Activated CD4-positive, CD25-positive, alpha-beta regulatory T cell treated with anti-CD3 and anti-CD28 coated beads, Interleukin-2, amount 50 U/mL, for 16 hours (primary cell): ENCODE data around the gene LHFPL3.

ENCODE experiments used
- DNase-seq: peaks from one replicate; pipeline ENCODE4 v3.0.0-alpha.2; 2020; ENCODE audit warnings: low read depth, low spot score

Gene LHFPL3

DNA sequence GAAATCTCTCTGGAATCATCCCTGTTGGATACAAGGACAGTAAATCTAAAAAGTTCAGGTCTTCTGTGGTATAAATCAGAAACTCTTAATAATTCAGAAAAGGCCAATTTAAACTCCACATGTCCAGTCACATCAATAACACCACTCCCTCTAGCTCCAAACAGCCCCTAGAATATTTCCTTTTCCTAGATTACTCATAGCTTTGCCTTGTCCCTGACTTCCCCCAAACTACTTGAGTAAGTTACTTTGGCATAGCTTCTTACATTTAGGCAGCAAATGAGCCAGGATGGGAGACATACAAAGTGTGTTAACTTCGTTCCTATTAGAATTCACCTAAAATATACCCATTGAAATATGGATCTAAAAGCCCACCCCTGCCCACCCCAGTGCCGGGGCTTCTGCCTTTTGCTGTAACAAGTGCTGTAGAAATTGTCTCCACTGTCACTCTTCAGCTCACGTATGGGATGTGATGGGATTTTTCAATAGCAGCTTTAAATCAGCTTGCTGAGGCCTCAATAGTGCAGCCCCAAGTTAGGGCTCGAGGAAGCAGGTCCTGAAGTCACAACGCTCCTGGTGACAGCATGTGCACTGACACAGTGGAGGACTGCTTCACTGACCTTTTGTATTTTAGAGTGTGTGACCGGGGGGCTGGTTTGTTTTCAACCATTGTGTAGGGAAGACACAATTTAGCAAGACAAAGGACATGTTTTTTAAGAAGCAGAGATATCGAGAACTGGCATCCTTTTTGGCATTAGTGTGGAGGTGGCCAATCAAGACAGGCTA is 467.4 kb downstream of the LHFPL3 start:
- DNase-seq: no peak

DNA sequence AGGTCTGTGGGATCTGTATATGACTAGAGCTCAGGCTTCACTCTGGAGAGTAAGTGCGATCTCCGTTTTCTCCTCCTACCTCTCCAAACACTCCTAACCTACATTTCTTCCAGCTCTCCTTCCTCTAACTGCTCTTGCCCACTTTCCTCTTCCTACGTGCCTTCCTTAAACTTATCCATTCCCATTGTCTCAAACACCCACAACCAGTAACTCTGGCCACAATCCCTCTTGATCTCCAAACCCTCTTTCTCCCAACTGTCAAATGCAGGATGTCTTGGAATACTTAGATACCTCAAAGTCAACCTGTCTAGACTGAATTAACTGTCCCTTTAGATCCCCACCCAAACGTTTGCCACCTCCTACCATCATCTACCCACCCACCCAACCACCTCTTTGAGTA is 471.9 kb downstream of the LHFPL3 start:
- no peak for DNase-seq

DNA sequence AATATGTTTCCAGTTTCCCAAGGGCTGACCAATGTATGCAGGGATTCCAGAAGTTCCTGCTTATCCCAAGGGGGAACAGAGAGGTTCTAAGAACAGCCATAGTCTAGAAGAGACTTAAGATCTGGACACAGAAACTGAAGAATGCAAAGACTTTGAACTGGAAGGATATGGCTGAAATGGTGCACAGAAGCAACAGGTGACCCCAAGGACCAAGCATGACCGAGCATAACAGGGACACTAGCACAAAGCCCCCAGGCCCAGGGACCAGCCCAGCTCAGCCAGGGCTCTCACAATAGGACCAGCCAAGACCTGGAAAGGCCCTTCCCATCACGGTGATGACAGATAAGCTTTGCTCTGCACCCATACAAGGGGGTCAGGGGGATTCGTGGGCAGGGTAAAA is 472.6 kb downstream of the LHFPL3 start:
- DNase-seq: no peak

DNA sequence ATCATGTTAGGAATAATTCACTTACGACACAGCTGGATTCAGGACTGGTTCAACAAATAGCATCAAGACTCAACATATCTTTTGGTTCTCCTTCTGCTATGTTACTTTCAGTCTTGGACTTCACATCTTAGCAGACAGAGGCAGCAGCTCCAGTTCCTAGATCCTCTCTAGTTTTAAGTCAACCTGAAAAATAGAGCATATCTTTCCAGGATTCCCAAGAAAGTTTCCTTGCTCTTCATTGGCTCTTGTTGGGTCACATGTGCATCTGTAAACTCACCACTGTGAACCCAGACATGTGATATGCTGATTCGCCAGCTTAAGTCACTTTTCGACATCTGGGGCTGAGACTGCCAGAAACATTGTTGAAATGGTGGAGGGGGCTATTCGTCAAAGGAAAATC is 475.5 kb downstream of the LHFPL3 start:
- no peak for DNase-seq

DNA sequence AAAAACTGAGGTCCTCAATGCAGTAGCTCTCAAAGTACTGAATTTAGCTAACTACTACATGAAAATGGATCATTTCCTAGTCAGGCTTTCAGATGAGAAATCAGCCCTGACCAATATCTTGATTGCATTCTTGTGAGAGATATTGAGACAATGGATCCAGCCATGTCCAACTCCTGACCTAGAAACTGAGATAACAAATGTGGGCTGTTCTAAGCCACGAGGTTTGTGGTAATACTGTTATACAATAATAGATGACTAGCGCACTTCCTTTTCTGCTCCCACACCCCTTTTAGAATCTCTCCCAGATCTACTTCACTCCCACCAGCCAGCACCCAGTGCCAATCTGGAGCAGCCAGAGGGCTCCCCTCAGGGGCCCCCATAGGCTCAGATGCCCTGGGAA is 476.3 kb downstream of the LHFPL3 start:
- DNase-seq: no peak

DNA sequence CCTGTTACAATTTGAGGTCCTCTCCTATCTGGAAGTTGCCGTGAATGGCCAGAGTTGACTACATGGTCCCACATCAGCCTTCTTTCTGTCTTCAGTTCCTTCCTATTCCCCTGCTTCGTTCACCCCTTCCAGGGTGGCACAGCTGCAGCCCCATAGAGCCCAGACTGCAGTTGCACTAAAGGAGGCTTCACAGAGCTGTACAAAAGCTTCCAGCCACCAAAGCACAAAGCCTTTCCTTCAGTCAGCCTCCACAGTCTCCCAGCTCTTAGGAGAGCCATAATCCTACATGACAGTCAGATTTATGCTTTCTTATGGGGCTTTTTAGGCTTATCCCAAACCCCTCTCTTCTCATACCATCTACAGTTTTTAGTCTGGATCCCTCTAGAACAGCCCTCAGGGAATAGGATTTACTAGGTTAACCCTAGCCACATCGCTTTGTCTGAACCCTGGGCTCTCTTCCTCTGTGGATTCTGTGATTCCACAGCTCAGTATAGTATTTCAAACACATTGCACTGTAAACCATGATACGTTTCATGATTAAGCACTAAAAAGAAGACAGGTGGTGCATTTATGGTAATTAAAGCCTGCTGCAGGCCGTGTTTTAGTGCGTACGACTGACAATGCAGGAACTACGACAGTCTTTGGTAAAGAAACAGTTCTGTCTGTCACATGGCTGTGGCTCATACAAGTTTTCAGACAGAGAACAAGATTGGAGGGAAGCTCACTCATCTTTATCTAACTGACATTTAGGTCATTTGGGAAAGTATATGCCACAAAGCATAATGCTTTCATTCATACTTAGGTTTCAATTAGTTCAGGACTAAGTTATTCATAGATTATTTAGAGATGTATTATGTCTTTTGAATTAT is 477.3 kb downstream of the LHFPL3 start:
- no peak for DNase-seq

DNA sequence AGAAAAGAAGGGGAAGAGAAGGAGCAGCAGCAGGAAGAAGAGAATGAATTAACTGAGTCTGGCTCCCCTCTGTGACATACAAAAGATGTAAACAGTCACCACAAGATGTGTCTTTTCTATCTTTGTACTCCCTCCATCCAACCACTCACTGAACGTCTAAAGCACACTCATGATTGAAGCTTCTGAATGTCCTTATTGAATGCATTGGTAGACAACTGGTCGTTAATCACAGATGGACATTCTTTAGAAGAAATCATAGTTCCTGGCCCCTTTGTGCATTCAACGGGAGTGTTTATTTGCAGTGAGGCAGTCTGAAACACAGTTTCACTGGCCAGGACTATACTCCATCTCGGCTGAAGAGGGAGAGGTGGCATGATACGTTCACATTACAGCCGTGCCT is 479.3 kb downstream of the LHFPL3 start:
- no peak for DNase-seq

DNA sequence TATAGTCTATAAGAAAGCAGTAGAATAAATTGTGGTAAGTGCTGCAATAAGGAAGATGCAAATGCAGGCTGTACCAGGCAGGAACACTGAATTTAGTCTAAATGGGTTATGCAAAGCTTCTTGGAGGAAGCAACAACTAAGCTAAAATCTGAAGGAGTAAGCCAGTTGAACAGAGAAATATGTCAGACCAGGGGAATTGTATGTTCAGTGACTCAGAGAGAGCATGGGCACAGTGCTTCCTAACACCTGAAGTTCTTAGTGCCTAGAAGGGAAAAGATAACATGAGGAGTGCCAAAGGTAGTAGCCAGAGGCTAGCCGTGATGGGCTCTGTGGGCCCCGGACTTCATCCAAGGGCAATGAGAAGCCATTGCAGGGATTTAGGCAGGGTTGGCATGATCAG is 481.5 kb downstream of the LHFPL3 start:
- DNase-seq: no peak

DNA sequence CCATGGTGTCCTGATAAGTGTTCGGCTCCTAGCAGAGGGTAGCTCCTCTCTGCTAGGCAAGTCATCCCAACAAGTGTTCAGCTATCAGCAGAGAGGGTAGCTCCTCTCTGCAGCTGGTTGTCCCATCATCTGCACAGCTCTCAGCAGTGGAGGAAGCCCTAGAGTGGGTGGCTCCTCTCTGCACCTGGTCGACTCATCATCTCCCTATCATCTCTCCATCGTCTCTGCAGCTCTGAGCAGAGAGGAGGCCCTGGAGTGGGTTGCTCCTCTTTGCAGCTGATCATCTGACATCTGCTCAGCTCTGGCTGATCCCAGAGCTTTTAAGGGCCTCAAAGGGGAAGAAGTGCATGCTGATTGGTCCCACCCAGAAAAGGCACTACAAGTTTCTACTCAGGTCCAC is 485.7 kb downstream of the LHFPL3 start:
- no peak for DNase-seq

DNA sequence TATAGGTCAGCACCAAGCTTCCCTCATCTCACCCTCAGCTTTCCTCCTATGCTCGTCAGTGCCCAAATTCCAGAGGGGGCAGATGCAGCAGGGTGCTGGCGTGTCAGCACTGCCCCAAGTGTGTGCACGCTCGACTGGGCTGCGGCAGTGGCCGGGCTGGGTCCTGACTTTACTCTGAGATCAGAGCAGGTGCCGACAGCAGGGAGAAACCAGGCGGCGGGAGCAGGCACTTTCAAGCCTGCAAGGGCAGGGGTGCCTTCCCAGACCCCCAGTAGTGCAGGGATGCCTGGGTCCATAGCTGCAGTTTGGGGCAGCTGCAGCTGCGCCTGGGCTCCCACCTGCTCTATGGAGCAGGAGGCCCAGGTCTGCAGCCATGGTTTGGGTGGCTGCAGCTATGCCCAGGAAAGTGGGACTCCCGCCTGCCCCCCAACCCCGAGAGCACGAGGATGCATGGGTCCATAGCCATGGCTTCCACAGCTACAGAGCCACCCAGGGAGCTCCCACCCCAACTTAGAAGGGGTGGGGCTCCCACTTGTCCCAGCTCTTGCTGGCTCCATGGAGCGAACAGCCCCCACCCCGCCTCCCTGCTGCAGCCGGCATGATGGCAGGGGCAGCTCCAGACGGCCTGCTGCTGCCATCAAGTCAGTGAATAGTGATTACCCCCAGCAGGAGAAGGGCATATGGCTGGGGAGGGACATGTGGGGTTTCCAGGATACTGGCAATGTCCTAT is 486.4 kb downstream of the LHFPL3 start:
- no peak for DNase-seq

DNA sequence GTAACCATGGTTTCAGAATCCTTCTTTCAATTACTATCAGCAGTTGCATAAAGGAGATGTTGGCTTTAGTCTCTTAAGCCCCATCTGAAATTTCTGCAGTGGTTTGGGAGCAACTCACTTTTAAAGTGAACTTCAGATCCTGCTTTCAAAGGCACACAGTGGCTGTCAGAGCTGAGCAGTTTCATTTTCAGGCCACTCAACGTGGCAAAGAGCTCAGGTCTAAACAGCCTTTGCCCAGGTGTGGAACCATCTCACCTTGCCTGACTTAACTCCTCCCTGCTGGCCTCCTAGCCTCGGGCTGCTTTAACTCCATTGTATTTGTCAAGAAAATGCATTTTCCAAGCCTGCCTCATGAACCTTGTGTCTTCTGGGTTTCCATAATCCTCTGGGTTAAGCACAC is 488.1 kb downstream of the LHFPL3 start:
- no peak for DNase-seq

DNA sequence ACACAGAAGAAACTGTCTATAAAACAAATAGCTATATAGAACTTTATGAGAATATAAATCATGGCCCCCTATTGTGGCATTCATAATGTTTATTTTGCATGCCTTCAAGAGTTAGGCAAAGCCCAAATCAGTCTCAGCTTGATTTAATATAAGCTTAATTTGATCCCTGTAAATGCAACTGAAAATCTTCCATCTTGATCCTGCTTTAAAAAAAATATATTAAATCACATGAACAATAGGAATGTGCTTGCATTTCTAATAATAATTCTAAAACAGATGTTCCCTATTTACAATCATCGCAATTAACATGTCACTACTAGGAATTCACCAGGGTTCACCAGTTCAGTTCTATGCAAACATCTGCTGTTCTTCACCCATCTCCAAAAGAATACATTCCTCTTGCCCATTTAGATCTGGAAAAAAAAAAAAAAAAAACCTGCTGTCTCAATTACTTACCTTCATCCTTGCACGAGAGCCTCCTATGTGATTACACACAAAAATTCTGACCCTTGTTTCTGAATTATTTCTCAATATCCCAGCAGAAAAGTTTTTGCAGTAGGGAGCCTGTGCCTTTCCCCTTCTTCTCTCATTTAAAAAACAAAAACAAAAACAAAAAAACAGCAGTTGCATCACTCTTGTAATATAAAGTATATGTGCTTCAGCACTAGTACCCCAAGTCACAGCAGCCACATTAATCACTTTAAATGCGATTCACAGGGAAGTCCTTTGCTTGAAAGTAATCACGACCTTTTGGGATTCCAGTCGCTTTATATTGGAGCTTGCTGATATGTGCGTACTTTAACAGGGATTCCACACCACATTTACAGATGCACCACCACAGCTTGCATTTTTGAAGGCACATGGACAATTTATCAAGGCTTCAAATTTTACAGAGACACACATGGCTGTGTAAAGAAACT is 490.8 kb downstream of the LHFPL3 start:
- no peak for DNase-seq

DNA sequence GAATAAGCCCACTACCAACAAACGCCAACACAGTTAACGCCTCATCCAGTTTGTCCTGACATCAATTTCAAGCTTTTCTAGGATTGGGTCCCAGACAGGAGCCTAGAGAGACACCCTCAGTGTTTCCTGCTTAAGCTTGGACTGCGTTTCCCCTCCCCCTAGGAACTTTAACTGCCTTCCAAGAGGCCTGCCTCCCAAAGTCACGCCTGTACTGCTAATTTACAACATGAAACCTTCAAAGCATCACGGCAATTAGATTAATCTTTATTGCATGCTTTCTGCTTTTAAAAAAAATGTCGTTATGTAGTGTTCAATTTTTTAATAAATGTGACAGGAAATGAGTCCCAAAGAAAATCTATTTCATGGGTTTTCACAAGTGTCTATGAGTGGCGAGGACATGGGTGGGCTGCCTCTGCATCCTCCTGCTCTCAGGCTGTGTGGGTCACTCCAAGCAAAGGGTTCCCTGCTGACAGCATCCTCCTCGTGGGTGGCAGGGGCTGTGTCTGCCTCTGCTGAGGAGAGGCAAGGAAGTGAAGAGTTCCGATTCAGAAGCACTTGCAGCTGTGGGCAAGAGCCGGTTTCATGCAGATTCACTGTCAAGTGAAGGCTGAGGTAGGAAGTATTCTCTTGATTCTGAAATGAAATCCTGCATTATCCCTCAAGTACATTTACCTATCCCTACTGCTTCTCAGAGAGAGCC is 492.6 kb downstream of the LHFPL3 start:
- DNase-seq: no peak

DNA sequence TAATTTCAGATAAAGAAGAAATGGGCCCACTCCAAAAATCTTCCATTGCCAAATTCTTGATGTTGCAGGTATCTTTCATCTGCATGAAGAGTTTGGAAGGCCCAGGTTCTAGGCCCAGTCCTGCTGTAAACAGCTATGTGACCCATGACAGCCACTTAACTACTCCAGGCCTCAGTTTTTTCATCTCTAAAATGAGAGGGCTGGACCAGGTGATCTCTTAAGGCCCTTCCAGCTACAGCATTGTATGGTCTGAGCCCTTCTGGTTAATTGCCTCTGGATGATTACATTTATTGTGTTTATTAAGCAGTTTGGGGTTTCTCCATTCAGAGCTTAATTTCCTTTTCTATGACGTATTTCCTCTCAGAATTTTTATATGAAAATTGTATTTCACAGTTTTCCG is 494.8 kb downstream of the LHFPL3 start:
- no peak for DNase-seq

DNA sequence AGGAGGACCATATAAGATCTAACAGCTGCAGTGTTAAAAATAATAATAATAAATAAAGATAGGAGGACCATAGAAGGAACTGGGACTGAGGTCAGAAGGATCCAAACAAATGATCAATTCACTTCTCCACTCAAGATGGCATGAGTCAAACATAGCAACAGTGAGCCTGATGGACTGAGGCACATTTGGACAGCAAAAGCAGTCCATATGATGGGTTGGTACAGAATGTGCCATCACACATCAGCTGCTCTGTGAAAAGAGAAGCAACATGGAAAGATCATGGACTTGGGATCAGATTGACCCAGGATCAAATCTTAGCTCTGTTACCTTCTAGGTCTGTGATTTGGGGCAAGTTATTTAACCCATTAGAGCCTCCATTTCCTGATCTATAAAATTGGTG is 496.7 kb downstream of the LHFPL3 start:
- no peak for DNase-seq

DNA sequence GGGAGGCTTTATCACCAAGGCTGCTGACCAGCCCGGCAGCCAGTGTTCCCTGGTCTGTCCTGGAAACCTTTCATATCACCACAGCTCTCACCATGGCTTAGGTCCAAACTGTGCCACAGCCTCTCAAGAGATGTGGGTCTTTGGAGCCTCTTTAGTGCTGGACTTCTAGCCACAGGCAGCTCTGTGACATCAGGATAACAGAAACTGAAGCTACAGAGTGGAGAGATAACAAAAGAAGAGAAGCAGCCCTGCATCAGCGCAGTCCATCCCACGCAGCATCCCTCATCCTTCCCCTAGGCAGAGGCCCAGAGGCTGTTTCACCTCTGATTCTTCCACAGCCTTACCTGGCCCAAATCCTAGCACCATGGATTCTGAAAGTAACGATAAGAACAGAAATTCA is 497.7 kb downstream of the LHFPL3 start:
- no peak for DNase-seq

DNA sequence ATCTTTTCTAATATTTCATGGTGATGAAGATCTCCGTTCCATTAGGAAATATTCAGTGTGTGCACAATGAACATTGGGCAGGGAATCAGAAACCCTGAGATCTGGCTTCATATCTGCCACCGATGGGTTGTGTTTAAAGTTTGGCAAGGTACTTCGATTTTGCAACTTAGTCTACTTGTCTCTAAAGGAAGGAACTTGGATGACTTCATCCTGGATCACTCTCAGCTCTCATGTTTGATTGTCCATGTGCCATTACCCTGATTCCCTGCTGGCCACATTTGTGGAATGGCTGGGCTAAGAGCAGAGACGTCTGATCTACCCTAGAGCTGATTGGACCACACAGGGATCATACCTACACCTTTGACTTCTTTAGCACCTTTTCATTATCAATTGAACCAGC is 508.6 kb downstream of the LHFPL3 start:
- DNase-seq: no peak

DNA sequence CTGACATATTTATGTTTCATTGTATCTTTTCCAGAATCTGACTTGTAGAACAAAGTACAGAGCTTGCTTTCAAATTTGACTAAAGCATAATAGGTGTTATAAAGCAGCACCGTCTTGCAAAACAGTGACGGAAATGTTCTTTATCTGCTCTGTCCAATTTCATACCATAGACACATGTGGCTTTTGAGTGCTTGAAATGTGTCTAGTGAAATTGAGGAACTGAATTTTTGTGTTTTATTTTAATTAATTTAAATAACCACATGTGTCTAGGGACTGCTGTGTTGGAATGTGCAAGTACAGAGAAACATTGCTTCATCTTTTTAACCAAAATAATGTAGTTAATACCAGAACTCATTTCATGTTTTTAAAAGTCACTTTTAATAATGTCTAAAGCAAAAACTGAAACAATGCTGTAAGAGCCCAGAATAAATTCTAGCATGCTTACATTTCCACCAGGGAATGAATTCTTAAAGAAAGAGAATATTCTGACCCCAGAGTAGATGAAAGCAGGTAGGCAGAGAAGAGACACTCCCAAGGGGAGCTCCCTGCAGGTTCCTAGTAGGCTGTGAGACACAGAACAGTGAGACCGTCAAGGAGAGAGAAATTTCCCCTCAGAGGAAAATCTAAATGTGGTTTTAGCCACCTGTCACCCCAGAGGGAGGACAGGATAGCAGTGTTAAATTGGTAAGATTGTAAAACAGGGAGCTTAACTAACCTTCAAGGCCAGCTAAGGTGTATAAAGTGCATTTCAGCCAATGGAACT is 510.3 kb downstream of the LHFPL3 start:
- DNase-seq: no peak

DNA sequence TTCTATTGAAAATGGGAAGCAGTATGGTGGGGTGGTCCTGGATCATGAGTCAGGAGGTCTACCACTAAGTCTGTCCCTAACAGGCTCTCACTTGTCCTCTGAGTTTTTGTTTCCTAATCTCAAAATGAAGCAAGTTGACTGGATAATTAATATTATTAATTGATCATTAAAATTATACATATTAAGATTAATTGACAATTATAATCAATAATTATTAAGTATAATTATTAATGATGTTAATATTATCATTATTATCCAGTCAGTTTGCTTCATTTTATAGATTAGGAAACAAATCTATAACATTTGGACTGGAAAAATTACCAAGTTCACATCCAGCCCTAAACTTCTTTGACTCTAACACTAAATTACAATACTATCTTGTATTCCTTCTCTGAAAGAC is 511.4 kb downstream of the LHFPL3 start:
- no peak for DNase-seq

DNA sequence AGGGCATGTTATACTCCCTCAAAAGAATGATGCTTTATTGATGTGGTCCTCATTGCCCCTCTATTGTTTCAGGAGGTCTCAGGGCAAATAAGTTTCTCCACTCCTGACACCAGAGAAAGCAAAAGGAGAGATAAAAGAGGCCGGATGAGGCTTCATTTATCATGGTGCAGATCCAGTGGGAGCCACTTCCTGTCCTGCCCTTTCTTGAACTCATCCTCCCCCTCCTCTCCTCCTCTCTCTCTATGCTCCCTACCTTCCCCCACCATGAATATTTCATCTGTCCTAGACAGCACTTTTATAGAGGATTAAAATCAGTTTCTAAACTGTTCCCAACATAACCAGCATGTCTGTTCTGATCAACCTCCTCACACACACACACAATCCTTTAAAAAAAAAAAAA is 513.4 kb downstream of the LHFPL3 start:
- no peak for DNase-seq
